ENCODE results near the gene KPNA5. TPM values are rescaled to one million over a fixed set of nuclear protein-coding genes. Genes with fewer than 3 reads are reported as not detected.

KPNA5 gene
- total and polyA plus RNA-seq, 3 experiments from 2014 or later, result 11.3 to 13.5 (median 12.0) TPM

- Histone ChIP-seq H3K36me3 (ENCODE audit: insufficient read depth, low read length) (no peaks in the 10 kb centered on the region), H3K27me3 (ENCODE audit: insufficient read depth, low read length, poor library complexity, severe bottlenecking) (no peaks in the 10 kb centered on the region), H3K27ac (ENCODE audit: low read depth, low read length) (no peak overlapping the region), H3K4me1 (ENCODE audit: insufficient read depth, low read length) (no peaks in the 10 kb centered on the region), H3K4me3 (ENCODE audit: low read length) (no peak overlapping the region), H3K9me3 (ENCODE audit: low read length) (no peaks in the 10 kb centered on the region)
- peaks cover 11 to 16% (median 12%) of the 10 kb centered on the region in 3 donors for H3K36me3 Mint-ChIP-seq
- H3K4me1 Mint-ChIP-seq, result no peaks in the 10 kb centered on the region
- H3K27me3 Mint-ChIP-seq, result peaks cover 0 to 1% of the 10 kb centered on the region in 2 donors
- ChIA-PET POLR2A (no interaction called here), CTCF (no interaction called here)
- H3K27ac Mint-ChIP-seq, result no peak overlapping the region
- H3K9me3 Mint-ChIP-seq, result peaks cover 34 to 60% (median 48%) of the 10 kb centered on the region in 5 donors
- H3K4me3 Mint-ChIP-seq, result no peak overlapping the region
- no peak for DNase-seq
These were observed 60.6 kb downstream of the KPNA5 start for GRCh38 chr6:116741571-116741970.

- no peaks in the 10 kb centered on the region for H3K9me3 ChIP-seq (ENCODE audit: low read length)
- H3K27me3 ChIP-seq (ENCODE audit: insufficient read depth, low read length, poor library complexity, severe bottlenecking), result no peaks in the 10 kb centered on the region
- no peak overlapping the region for H3K4me3 ChIP-seq (ENCODE audit: low read length)
- Mint-ChIP-seq H3K4me1 (no peaks in the 10 kb centered on the region), H3K27ac (no peak overlapping the region), H3K9me3 (peaks cover 19 to 37% (median 30%) of the 10 kb centered on the region in 5 donors), H3K4me3 (no peak overlapping the region), H3K36me3 (peaks cover 0 to 3% (median 0%) of the 10 kb centered on the region in 3 donors), H3K27me3 (peaks cover 5 to 6% of the 10 kb centered on the region in 2 donors)
- CTCF ChIA-PET, result no interaction called here
- H3K4me1 ChIP-seq (ENCODE audit: insufficient read depth, low read length), result no peaks in the 10 kb centered on the region
- H3K27ac ChIP-seq (ENCODE audit: low read depth, low read length), result no peak overlapping the region
- no peak for DNase-seq
- H3K36me3 ChIP-seq (ENCODE audit: insufficient read depth, low read length), result no peaks in the 10 kb centered on the region
- POLR2A ChIA-PET, result no interaction called here
These were observed 64.2 kb downstream of the KPNA5 start for GRCh38 chr6:116745176-116745575.

GRCh38 chr6:116761779-116762178 lies 80.8 kb downstream of the KPNA5 start:
- H3K4me1 Mint-ChIP-seq, result peaks cover 6 to 14% (median 13%) of the 10 kb centered on the region in 3 donors
- peaks cover 0 to 2% (median 0%) of the 10 kb centered on the region in 5 donors for H3K9me3 Mint-ChIP-seq
- H3K27me3 Mint-ChIP-seq, result peaks cover 20 to 58% of the 10 kb centered on the region in 2 donors
- ChIA-PET CTCF (no interaction called here), POLR2A (no interaction called here)
- no peaks in the 10 kb centered on the region for H3K36me3 ChIP-seq (ENCODE audit: insufficient read depth, low read length)
- H3K27me3 ChIP-seq (ENCODE audit: insufficient read depth, low read length, poor library complexity, severe bottlenecking), result peaks cover 14% of the 10 kb centered on the region
- no peak overlapping the region for H3K27ac Mint-ChIP-seq
- no peaks in the 10 kb centered on the region for H3K9me3 ChIP-seq (ENCODE audit: low read length)
- H3K36me3 Mint-ChIP-seq, result no peaks in the 10 kb centered on the region
- no peak overlapping the region for H3K4me3 ChIP-seq (ENCODE audit: low read length)
- no peak for DNase-seq
- H3K27ac ChIP-seq (ENCODE audit: low read depth, low read length), result no peak overlapping the region
- H3K4me1 ChIP-seq (ENCODE audit: insufficient read depth, low read length), result no peaks in the 10 kb centered on the region
- H3K4me3 Mint-ChIP-seq, result no peak overlapping the region

- Histone ChIP-seq H3K27ac (ENCODE audit: low read depth, low read length) (no peak overlapping the region), H3K36me3 (ENCODE audit: insufficient read depth, low read length) (no peaks in the 10 kb centered on the region), H3K27me3 (ENCODE audit: insufficient read depth, low read length, poor library complexity, severe bottlenecking) (peaks cover 15% of the 10 kb centered on the region), H3K4me1 (ENCODE audit: insufficient read depth, low read length) (no peaks in the 10 kb centered on the region), H3K9me3 (ENCODE audit: low read length) (no peaks in the 10 kb centered on the region), H3K4me3 (ENCODE audit: low read length) (no peak overlapping the region)
- Mint-ChIP-seq H3K27ac (no peak overlapping the region), H3K4me3 (no peak overlapping the region), H3K36me3 (no peaks in the 10 kb centered on the region), H3K27me3 (peaks cover 22 to 63% of the 10 kb centered on the region in 2 donors), H3K4me1 (peaks cover 6 to 14% (median 13%) of the 10 kb centered on the region in 3 donors), H3K9me3 (peaks cover 0 to 2% (median 0%) of the 10 kb centered on the region in 5 donors)
- ChIA-PET POLR2A (no interaction called here), CTCF (no interaction called here)
- DNase-seq, result no peak
These were observed 81.2 kb downstream of the KPNA5 start for GRCh38 chr6:116762235-116762634.

GRCh38 chr6:116763048-116763447 lies 82.0 kb downstream of the KPNA5 start:
- Histone ChIP-seq H3K27ac (ENCODE audit: low read depth, low read length) (no peak overlapping the region), H3K36me3 (ENCODE audit: insufficient read depth, low read length) (no peaks in the 10 kb centered on the region), H3K27me3 (ENCODE audit: insufficient read depth, low read length, poor library complexity, severe bottlenecking) (peaks cover 15% of the 10 kb centered on the region), H3K4me3 (ENCODE audit: low read length) (no peak overlapping the region), H3K9me3 (ENCODE audit: low read length) (no peaks in the 10 kb centered on the region), H3K4me1 (ENCODE audit: insufficient read depth, low read length) (no peaks in the 10 kb centered on the region)
- peaks cover 0 to 2% (median 0%) of the 10 kb centered on the region in 5 donors for H3K9me3 Mint-ChIP-seq
- no peak for DNase-seq
- POLR2A ChIA-PET, result no interaction called here
- H3K36me3 Mint-ChIP-seq, result no peaks in the 10 kb centered on the region
- no peak overlapping the region for H3K27ac Mint-ChIP-seq
- H3K4me1 Mint-ChIP-seq, result peaks cover 6 to 14% (median 13%) of the 10 kb centered on the region in 3 donors
- H3K4me3 Mint-ChIP-seq, result no peak overlapping the region
- CTCF ChIA-PET, result no interaction called here
- H3K27me3 Mint-ChIP-seq, result peaks cover 27 to 66% of the 10 kb centered on the region in 2 donors

GRCh38 chr6:116763906-116764628 lies 83.1 kb downstream of the KPNA5 start:
- no peak overlapping the region for H3K4me3 ChIP-seq (ENCODE audit: low read length)
- Mint-ChIP-seq H3K36me3 (no peaks in the 10 kb centered on the region), H3K9me3 (peaks cover 0 to 2% (median 0%) of the 10 kb centered on the region in 5 donors), H3K27ac (no peak overlapping the region), H3K4me3 (peak overlapping the region in 2 of 7 donors; percentile 6 to 12), H3K4me1 (peaks cover 6 to 14% (median 13%) of the 10 kb centered on the region in 3 donors), H3K27me3 (peaks cover 30 to 72% of the 10 kb centered on the region in 2 donors)
- ChIA-PET CTCF (no interaction called here), POLR2A (no interaction called here)
- no peaks in the 10 kb centered on the region for H3K9me3 ChIP-seq (ENCODE audit: low read length)
- H3K27me3 ChIP-seq (ENCODE audit: insufficient read depth, low read length, poor library complexity, severe bottlenecking), result peaks cover 15% of the 10 kb centered on the region
- no peak for DNase-seq
- H3K4me1 ChIP-seq (ENCODE audit: insufficient read depth, low read length), result no peaks in the 10 kb centered on the region
- H3K36me3 ChIP-seq (ENCODE audit: insufficient read depth, low read length), result no peaks in the 10 kb centered on the region
- H3K27ac ChIP-seq (ENCODE audit: low read depth, low read length), result no peak overlapping the region

- POLR2A ChIA-PET, result no interaction called here
- no peaks in the 10 kb centered on the region for H3K36me3 ChIP-seq (ENCODE audit: insufficient read depth, low read length)
- H3K27ac ChIP-seq (ENCODE audit: low read depth, low read length), result no peak overlapping the region
- Mint-ChIP-seq H3K4me1 (peaks cover 6 to 14% (median 13%) of the 10 kb centered on the region in 3 donors), H3K4me3 (peak overlapping the region in 4 of 7 donors; percentile 12 to 49 (median 34)), H3K36me3 (no peaks in the 10 kb centered on the region), H3K27me3 (peaks cover 29 to 76% of the 10 kb centered on the region in 2 donors), H3K9me3 (peaks cover 0 to 2% (median 0%) of the 10 kb centered on the region in 5 donors), H3K27ac (no peak overlapping the region)
- H3K4me1 ChIP-seq (ENCODE audit: insufficient read depth, low read length), result no peaks in the 10 kb centered on the region
- CTCF ChIA-PET, result no interaction called here
- no peaks in the 10 kb centered on the region for H3K9me3 ChIP-seq (ENCODE audit: low read length)
- peaks cover 15% of the 10 kb centered on the region for H3K27me3 ChIP-seq (ENCODE audit: insufficient read depth, low read length, poor library complexity, severe bottlenecking)
- DNase-seq, result no peak
- no peak overlapping the region for H3K4me3 ChIP-seq (ENCODE audit: low read length)
These were observed 83.6 kb downstream of the KPNA5 start for GRCh38 chr6:116764629-116764960.

GRCh38 chr6:116764961-116765841 lies 84.2 kb downstream of the KPNA5 start, which contains the start of gene FAM162B:
Gene FAM162B, minus strand, starts transcription at chr6:116765719. Its CDS starts 143 bp downstream, at chr6:116765576.
- H3K9me3 ChIP-seq (ENCODE audit: low read length), result no peaks in the 10 kb centered on the region
- Mint-ChIP-seq H3K27me3 (peaks cover 27 to 75% of the 10 kb centered on the region in 2 donors), H3K4me3 (peak within 1 kb of the TSS in 6 of 7 donors; percentile 20 to 63 (median 57)), H3K4me1 (peaks cover 6 to 14% (median 13%) of the 10 kb centered on the region in 3 donors), H3K27ac (peak within 1 kb of the TSS in 1 of 8 donors; percentile 3), H3K9me3 (peaks cover 0 to 2% (median 0%) of the 10 kb centered on the region in 5 donors), H3K36me3 (no peaks in the 10 kb centered on the region)
- H3K4me1 ChIP-seq (ENCODE audit: insufficient read depth, low read length), result no peaks in the 10 kb centered on the region
- no peaks in the 10 kb centered on the region for H3K36me3 ChIP-seq (ENCODE audit: insufficient read depth, low read length)
- no peak within 1 kb of the TSS for H3K27ac ChIP-seq (ENCODE audit: low read depth, low read length)
- ChIA-PET CTCF (no interaction called here), POLR2A (no interaction called here)
- H3K27me3 ChIP-seq (ENCODE audit: insufficient read depth, low read length, poor library complexity, severe bottlenecking), result peaks cover 15% of the 10 kb centered on the region
- H3K4me3 ChIP-seq (ENCODE audit: low read length), result no peak within 1 kb of the TSS
- DNase-seq, result no peak

Data from CD8-positive, alpha-beta memory T cell (primary cell).